Stomach (tissue), 4 donors: ENCODE results near the gene FAM9A.
A peak's percentile ranks its signal among the peaks of the same experiment; 100 is the strongest.

Experiments
- EP300 ChIP-seq: sonication (generic); formaldehyde crosslinking; IDR thresholded peaks from one replicate; pipeline ENCODE4 v1.6.1; 2017; ENCODE audit warnings: antibody characterized with exemption
- POLR2A ChIP-seq, 4 donors: fragments of 450-650 bp; IDR thresholded peaks; one replicate each; pipeline ENCODE4 v1.6.1; 2016; ENCODE audit warnings: antibody characterized with exemption in 4 of 4, control low read depth in 2 of 4, mild to moderate bottlenecking in 1 of 4, moderate library complexity in 1 of 4
- POLR2AphosphoS5 ChIP-seq, 3 donors: sonication (generic); formaldehyde crosslinking; IDR thresholded peaks; one replicate each; pipeline ENCODE4 v1.6.1; 2016; ENCODE audit warnings: antibody characterized with exemption in 3 of 3
- TF ChIP-seq, protein P1 (sequence below), 7 experiments: fragments of 450-650 bp in 4 of 7; fragments of 200-600 bp in 3 of 7; sonication (generic) in 3 of 7; IDR thresholded peaks; one replicate each; pipeline ENCODE4 v1.5.1; 2016 to 2019; ENCODE audit warnings: antibody characterized with exemption in 7 of 7, control low read depth in 2 of 7, mild to moderate bottlenecking in 1 of 7

DNA sequence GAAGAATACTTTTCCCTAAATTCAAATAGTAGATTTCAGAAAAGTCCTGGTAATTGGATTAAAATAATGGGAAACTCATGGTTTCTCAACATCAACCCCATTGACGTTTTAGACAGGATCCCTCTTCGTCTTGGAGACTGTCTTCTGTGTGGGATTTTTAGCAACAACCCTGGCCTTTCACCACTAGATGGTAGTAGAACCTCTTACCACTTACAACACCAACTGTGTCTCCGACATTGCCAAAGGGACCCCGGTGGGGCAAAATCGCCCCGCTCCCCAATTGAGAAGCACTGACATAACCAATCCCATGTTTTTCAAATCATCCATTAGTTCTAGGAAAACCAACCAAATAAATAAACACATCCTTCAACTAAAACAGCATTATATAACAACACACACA lies 52.3 kb downstream of the FAM9A start:
- TF ChIP-seq POLR2A (IDR thresholded peaks at IDR 0.05) (no peak), POLR2AphosphoS5 (IDR thresholded peaks at IDR 0.05) (no peak), EP300 (no peak)
- TF ChIP-seq, protein P1, sequence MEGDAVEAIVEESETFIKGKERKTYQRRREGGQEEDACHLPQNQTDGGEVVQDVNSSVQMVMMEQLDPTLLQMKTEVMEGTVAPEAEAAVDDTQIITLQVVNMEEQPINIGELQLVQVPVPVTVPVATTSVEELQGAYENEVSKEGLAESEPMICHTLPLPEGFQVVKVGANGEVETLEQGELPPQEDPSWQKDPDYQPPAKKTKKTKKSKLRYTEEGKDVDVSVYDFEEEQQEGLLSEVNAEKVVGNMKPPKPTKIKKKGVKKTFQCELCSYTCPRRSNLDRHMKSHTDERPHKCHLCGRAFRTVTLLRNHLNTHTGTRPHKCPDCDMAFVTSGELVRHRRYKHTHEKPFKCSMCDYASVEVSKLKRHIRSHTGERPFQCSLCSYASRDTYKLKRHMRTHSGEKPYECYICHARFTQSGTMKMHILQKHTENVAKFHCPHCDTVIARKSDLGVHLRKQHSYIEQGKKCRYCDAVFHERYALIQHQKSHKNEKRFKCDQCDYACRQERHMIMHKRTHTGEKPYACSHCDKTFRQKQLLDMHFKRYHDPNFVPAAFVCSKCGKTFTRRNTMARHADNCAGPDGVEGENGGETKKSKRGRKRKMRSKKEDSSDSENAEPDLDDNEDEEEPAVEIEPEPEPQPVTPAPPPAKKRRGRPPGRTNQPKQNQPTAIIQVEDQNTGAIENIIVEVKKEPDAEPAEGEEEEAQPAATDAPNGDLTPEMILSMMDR (IDR thresholded peaks at IDR 0.05): peak in 4 of 7 experiments; percentile 26 to 51 (median 32)
